Cardiac fibroblast (primary cell): Measurements from ENCODE around the gene MBP.

Experiments used
- DNase-seq, 2 donors: peaks; one replicate each; pipeline versions ENCODE4 v3.0.0 to v3.0.0-alpha.2; 2010; ENCODE audit warnings: low read depth in 2 of 2
- H3K4me3 ChIP-seq, 2 donors: replicated peaks in 1 of 2; 1 replicate in 1 of 2; 2 replicates in 1 of 2; pipeline ENCODE4 v1.5.1; 2011; ENCODE audit warnings: low read depth in 2 of 2, low read length in 2 of 2, mild to moderate bottlenecking in 2 of 2, moderate library complexity in 1 of 2
- CTCF ChIP-seq: IDR thresholded peaks from one replicate; pipeline ENCODE4 v1.5.1; 2011; ENCODE audit warnings: low read depth, mild to moderate bottlenecking, low read length, inconsistent platforms

The MBP gene

GRCh38 chr18:76941284-76941683 lies 191.3 kb downstream of the MBP start:
- no peak for TF ChIP-seq CTCF
- DNase-seq, result no peak
- no peak overlapping the region for H3K4me3 ChIP-seq

GRCh38 chr18:76938619-76939018 lies 194.0 kb downstream of the MBP start:
- no peak overlapping the region for H3K4me3 ChIP-seq
- DNase-seq, result no peak
- no peak for TF ChIP-seq CTCF

GRCh38 chr18:76937597-76937996 lies 195.0 kb downstream of the MBP start:
- DNase-seq, result peak in 1 of 2 donors; percentile 9
- TF ChIP-seq CTCF, result no peak
- no peak overlapping the region for H3K4me3 ChIP-seq

- TF ChIP-seq CTCF, result no peak
- DNase-seq, result no peak
- H3K4me3 ChIP-seq, result no peak overlapping the region
These were observed 195.7 kb downstream of the MBP start for GRCh38 chr18:76936877-76937276.

GRCh38 chr18:76935722-76936337 lies 196.8 kb downstream of the MBP start:
- no peak for DNase-seq
- no peak overlapping the region for H3K4me3 ChIP-seq
- no peak for TF ChIP-seq CTCF

GRCh38 chr18:76932026-76932819 lies 200.4 kb downstream of the MBP start:
- DNase-seq, result peak; percentile 62 to 95
- no peak for TF ChIP-seq CTCF
- H3K4me3 ChIP-seq, result no peak overlapping the region
